DMS 273 treated with DMSO at 0.1 percent for 48 hours (cell line): ENCODE measurements around the gene CEP112.

ENCODE experiments used
- DNase-seq: peaks from one replicate; lab custom pipeline; 2025; lab: John Stamatoyannopoulos, UW

CEP112 gene

DNA sequence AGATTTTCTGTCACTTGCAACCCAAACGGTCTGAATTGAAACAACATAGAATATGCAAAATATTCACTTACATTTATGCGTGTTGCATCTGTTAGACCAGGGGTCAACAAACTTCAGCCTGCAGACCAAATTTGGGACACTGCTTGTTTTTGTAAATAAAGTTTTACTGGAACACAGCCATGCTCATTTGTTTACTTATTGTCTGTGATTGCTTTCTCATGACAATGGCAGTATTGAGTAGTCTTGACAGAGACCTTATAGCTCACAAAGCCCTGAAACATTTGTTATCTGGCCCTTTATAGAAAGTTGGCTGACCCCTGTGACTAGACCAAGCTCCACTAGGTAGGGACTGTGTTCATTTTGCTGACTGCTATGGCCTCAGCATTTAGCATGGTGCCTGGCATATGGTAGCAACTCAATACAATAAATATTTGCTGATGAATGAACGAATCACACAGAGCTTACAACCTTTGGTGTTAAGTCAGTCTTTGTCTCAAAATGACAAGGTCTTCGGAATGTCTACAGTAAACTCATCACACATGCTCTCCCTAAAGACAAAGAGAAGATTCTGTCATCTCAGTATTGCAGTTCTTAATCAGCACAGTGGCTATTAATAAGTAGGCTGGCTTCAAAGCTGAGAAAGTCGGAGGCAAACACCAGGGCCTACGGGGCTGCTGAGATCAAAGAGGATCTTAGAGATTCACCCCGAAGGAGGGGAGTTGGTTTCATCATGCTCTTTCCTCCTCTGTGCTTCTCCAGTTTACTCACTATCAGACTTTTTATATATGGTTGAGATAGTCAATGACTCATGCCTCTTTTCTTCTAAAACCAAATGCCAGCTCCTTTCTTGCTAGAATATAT, 535.3 kb downstream of the CEP112 start:
- DNase-seq: no peak

DNA sequence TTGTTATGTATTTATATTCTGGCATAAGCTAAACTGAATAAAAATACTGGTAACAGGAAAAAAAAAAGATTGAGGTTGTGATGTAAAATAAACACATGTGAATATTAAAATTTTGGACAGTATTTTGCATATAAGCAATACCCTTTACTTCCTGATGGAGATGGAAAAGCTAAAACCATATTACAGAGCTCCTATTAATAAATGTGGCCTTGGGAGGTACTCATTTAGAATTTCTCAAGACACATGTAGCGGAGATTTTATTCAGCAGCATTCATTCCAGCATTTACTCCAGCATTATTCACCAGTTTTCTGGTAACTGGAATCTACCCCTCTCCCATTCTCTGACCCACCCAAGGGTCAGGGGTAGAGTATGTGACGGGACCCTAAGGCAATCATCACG, 536.2 kb downstream of the CEP112 start:
- no peak for DNase-seq

DNA sequence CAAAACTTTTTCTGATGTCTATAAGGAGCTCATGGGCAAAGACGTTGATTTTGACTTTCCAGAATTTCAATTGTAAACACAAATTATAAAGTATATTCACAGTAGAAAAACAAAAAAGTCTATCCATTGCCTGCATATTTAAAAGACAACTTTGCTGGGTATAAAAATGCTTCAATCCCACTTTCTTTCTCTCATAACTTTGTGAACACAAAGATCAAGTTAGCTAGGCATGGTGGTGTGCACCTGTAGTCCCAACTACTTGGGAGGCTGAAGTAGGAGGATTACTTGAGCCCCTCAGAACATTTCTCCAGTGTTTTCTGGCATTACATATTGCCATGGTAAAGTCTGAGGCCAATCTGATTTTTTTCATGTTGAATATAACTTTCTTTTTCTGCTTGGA, 547.4 kb downstream of the CEP112 start:
- no peak for DNase-seq

DNA sequence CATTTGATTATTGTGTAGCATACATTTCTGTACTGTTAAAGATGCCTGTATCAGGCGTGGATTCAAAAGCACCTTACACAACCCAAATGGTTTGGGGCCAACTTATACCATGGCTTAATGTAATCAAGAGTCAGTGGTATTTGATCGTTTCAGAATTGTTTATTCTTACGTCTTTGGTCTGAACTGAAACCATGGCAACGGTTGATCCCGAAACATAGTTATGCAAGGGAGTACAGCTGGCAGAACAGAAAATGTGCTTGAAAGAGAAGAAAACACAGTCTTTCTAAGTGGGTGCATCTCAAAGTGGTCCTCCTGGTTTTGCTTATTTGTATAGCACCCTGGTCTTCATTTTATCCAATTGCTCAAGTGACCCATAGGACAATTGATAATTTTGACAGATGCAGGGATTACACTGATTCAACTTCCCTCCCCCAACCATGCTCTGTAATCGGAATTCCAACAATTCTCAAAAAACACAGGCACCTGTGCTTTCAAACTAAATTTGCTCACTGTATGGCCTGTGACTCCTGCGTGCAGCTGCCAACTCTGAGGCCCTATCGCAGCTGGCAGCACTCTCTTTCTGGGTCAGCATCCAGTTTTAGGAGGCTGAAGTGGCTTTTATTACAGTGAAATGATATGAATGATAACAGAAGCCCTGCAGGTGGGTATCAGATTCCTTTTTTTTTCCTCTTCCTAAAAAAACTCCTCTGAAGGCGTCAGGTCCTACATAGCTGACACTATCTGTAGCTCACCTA, 553.5 kb downstream of the CEP112 start:
- DNase-seq: no peak

DNA sequence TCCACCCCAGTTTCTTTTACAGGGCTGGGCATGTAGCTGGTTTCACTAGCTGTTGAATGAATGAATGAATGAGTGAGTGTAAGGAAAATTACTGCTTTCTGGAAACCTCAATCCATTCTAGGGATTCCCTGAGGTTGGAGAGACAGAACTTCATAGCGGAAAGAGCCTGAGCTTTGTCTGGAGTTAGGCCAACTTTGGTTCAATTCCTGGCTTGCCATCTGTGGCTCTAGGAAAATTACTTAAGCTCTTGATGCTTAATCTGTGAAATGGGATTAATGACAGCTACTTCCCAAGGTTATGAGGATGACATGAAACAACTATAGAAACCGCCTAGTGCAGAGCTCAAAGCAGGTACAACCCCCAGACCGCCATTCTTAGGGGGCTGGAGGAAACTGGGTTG, 554.1 kb downstream of the CEP112 start:
- DNase-seq: no peak

DNA sequence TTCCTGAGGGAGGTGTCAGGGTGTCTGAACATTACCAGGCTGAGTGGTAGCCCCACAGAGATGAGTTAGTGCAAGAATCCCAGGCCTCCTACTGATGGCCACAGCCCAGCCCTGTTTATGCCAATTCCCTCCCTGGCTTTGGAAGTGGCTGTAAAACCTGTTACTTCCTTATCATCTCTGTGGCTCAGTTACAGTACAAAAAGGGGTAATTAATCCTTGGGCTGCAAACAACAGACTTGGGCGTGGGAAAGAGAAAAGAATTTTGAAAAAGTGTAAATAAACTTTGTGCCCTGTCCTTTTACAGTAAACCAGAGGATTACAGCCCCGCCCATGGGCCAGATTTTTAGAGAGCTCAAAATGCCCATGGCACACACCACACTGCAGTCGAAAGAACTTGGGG, 557.4 kb downstream of the CEP112 start:
- no peak for DNase-seq

DNA sequence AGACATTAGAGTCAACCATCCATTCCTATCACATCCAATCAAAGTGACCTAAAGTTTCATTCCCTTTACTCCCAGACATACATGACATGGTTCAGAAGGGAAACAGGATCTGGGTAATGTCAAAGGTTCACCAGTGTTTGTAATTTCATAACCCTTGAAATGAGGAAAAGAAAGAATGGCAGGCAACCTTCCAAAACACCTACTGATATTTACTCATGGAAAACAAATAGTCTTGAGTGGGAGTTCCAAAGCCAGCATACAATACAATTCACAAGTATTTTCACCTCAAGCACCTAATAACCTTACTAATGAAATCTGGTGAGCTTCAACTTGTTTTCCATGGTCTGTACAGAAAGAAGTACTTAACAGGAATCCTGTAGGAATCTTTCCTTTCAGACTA, 557.9 kb downstream of the CEP112 start:
- DNase-seq: no peak

DNA sequence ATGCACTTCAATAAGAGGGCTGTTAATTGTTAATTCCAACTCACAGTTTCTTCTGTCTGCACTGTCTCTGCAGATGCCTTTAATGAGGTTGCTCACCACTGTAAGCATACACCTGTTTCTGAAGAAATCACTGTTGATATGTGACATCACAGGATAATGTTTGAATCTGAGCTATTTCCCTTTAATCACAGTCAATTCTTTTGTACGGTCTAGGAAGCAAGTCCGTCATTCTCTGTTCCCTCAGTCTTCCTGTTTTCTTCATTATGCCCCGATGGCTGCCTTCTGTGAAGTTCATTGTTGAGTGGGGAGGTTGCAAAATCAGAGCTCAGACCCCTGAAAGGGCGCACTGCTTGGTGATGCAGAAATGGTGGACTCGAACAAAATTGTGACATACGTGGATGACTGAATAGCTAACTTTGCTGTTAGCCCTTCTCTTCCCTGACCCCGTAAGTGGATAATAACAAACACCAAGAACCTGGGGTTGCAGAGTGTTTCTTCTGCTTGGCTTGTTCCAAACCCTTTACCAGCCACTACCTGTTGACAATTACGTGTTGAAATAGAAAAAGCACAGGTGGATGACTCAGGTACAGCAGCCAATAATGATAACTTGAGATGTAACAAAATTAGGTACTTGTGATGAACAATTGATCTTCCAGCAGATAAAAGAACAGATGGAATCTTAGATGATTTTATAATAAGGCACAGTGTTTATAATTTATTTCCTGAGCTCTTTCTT, 558.6 kb downstream of the CEP112 start:
- DNase-seq: no peak

DNA sequence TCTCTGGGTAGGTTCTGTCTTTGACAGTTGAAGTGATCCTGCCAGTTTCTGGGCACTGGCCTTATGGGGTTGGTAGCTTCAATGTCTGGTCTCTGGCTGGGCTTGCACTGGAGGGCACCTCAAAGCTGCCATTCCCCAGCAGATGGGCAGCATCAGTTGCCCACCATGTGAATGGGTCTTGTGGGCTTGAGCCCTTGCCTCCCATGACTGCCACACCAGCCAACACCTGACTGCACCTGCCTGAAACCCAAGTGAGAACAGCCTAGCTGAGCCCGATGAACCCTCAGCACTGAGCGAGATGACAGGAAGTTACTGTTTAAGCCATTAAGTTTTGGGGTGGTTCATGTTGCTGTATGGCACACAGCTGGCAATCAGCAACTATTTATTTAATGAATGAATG, 561.4 kb downstream of the CEP112 start:
- no peak for DNase-seq

DNA sequence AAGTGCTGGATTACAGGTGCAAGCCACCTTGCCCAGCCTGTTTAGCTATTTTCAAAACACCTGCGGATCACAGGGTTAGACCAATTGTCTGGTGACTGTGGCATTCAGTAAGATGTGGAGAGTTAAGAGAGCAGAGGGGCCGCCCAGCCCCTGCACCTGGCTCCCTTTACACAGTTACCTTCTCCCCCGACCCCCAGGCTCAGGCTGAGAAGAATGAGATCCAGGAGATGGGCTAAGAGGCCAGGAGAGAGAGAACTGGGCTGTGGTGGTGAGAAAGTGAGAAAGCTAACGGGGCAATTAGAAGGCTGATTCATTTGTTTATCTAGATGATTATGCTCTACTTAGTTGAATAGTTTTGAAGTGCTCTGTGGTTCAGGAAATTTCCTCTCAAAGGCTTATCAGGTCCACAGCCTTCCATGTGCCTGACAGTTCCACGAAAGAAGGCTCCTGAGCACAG, 562.7 kb downstream of the CEP112 start:
- DNase-seq: no peak

DNA sequence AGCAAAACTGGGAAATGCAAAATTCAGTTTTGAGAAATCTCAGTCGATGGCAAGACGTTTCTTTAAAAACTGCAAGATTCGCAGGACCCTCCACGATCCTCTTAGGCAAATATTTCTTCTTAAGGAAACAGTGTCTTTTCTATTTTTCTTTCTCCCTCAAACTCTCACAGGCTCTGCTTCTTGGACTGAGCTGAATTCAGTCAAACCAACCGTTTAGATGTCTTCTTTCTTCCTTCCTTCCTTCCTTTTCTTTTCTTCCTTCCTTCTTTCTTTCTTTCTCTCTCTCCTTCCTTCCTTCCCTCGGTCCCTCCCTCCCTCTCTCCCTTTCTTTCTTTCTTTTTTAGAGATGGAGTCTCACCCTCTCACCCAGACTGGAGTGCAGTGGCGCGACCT, 563.3 kb downstream of the CEP112 start:
- no peak for DNase-seq

DNA sequence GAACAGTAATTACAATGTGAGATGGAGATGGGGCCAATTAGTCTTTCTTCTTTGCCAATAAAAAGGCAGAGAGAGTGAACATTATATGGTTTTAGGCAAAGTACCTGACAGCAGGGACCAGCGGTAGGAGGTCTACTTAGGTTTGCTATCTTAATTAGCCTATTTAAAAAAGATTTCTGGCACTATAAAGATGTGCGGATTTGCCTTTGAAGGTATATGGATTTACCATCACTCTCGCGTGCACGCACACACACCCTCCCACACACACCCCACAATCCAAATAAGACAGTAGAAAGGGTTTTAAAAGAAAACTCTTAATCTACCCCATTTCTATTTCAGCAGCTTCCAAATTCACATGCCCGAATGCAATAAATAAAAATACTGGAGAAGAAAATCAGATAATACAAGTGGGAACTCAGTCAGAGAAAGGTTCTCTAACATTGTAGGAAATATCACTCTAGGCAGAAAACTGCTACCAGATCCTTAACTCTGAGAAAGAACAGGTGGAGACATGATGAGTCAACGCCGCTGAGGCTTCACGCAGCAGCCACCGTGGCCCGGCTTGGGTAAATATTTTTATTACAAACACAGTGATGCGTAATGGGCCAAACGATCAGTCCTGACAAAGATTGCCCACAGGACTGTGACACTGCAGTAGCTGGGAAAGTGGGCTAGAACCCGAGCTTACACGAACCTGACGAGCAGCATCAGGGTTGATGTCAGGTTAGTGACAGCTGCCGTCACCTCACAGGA, 563.9 kb downstream of the CEP112 start:
- DNase-seq: no peak

DNA sequence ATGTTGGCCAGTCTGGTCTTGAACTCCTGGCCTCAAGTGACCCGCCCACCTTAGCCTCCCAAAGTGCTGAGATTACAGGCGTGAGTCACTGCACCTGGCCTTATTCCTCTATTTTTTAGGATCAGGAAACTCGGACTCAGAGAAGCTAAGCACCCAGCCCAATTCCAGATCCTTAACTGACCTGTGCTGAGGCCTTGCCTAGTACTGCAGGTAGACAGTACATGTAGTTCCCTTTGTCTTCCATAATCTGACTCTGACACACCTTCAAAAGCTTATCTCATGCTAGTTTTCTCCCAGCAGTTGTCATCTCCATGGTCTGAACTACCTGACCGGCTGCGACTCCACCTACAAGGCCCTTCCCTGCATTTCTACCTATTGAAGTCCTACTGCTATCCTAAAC, 564.8 kb downstream of the CEP112 start:
- no peak for DNase-seq

DNA sequence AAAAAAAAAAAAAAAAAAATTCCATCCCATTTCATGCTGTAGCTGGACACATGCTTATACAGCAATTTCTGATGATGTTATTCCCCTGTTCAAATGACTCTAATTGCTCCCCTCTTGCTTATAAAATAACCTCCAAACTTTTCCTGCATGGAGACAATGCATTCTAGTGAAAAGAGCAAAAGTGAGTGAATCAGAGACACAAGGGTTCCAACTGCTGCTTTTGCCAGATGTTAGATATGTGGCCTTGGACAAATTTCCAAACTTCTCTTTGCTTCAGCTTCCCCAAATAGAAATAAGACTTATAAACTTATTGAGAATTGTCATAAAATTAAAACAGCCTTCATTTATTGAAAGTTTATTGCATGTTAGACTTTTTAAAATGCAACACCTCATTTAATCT, 565.5 kb downstream of the CEP112 start:
- DNase-seq: no peak

DNA sequence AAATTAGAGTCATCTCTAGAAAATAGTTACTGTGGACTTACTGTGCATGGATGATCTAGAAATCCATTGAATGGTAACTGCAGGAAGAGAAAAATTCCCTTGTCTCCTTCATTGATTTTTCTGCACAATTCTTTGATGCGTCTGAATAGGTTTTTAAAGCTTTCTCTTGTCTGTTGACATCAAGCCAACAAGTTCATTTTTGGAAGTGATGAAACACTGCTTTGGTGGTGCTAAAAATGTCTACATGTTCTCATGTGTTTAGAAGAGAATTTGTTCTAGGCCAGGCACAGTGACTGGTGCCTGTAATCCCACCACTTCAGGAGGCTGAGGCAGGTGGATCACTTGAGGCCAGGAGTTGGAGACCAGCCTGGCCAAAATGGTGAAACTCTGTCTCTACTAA, 573.4 kb downstream of the CEP112 start:
- DNase-seq: no peak

DNA sequence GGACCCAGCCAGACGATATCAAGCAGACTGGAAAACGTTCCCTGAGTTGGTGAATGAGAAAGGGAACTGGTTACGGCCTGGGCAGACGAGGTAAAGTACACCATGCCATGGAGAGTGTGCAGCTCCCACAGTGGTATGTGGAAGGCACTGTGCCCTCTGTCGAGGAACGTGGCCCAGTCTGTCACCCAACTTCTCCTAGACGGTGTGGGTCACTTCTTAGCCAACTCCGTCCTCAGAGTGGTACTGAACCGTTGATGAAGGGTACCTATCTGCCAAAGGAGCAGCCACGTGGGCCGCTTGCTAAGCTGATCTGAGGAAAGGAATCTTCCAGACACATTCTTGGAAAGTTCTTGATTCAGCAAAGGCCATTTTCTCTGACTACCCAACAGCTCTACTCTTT, 574.4 kb downstream of the CEP112 start:
- DNase-seq: no peak

DNA sequence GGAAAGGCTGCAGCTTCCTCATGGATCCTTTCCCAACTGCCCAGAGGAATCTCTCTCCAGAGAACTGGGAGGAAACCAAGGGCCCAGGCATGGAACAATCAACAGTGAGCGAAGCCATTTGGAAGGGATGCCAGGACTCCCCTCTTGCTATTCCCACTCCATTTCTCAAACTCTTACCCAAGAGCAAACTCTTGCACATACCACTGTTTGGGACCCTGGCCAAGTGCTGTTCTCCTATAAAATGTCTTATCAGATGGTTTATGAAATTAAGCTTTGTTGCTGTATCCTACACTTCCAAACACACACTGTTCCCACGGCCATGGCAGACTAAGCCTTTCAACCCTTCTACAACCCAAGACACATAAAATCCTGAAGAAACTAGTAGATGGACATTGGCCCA, 582.2 kb downstream of the CEP112 start:
- DNase-seq: no peak

DNA sequence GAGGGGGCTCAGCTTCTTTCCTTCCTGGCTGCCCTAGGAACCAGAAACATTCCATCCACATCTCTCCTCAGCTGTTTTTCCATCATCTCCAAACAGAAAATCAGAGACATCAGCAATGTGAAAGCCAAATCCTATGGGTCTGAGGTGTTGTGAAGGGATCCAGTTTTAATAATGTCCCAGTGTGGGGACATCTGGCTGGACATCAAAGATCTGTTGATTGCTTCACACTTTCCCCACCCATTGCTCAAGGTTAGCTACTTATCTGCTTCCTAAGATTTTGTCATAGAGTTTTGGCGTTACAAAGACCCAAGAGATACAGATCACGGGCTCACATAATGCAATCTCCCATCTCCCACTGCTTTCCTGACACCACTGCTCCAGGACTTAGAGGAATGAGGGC, 582.6 kb downstream of the CEP112 start:
- DNase-seq: no peak

DNA sequence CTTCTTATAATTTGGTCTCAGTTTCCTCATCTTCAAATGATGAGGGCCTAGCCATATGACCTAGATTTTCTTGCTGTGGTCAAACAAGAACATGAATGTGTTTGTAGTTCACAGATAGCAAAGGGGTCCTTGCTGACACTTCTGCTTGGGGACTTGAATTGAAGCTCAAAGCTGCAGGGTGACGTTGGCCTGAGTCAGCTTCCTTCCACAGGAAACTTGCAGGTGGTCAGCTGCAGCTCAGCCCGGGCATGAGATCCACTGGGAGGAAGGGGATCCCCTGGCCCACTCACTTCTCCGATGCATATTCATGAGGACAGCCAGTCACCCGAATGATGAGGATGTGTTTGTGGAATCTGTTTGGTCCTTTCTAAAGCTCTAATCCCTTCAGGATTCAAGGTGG, 587.9 kb downstream of the CEP112 start:
- no peak for DNase-seq

DNA sequence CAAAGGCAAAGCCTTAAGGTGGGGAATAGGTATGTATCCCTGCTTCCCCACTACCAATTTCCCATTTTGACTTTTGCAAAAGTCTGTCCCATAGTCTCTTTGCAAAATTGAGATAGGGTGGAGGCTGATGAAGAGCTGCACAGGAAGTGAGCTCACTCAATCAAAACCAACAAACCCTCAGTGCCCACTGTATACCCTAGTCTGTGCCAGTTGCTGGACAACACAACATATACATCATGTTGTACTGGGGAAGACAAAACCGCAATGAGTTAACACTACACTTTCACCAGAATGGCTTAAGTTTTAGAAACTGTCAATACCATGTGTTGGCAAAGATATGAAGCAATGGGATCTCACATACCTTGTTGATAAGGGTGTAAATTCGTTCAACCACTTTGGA, 590.1 kb downstream of the CEP112 start:
- no peak for DNase-seq

DNA sequence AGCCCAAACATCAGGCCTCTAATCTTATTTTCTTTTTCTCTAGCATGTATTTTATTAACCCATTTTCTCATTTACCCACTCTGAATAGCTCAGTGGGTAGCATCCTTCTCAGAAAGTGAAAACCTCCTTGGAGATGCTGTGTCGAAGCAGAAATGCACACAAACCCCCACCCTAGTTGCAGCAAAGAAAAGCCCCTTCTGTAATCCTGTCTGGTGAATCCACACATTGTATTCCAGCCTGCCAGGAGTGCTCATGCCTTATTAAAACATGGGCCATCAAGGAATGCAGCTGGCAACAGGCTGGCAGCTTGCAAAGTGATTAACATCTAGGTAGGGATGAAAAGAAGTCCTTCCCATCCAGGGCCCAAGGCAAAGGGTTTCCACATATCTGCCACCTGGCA, 590.8 kb downstream of the CEP112 start:
- DNase-seq: no peak

DNA sequence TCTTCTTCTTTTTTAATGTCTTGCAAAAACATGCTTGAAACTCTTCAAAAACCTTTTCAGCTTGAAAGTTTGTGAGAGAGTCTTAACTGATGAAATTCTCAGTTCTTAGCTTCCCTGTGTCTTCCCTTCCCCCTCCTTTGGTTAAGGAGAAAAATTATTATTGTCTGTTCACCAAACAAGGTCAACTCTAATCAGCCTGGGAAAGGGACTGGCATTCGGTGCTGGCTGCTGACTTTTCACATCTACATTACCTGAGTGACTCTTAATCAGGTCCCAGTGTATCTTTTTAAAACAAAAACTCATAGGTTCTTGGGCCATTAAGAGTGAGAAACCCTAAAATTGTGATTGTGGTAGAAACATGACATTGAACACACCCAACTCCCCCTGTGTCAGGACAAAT, 591.4 kb downstream of the CEP112 start:
- no peak for DNase-seq
